ENCODE results near the gene SLC9A9.

DNA sequence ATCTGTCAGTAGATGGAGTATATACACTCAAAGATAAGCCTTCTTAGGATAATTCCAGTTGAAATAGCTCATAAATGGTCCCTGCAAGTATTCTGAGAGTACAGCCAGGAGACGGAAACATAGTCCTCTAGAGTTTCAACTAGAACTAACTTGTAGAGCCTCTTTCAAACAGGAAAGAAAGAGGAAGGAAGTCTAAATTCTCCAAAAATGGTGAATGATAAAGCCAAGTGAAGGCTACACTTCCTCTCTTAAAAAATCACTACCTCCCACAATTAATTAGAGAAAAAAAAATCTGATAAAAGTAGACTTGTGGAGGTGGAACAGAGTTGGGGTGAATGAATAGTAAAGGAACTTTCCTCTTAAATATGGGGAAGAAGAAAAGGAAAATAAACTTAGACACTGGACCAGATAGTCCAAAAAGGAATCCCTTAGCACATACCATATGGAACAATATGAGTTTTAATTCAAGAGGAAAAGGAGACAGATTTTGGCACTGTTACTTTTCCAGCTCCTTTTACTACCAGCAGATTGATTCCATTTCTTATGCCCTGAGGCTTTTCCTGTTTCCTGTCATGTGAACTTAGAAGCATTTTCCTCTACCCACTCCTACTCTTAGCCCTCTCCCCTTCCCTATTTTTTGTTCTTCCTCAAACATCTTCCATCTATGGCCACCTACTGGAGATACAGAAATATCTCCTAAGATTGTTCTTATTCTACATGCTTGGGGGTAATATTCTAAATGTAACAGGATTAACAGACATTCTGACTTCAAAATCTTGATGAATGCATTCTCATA lies 521.1 kb downstream of the SLC9A9 start:
- TF ChIP-seq POLR2A (IDR thresholded peaks at IDR 0.05; ENCODE audit: low read length) (no peak), GATA1 (IDR thresholded peaks at IDR 0.05; ENCODE audit: low read depth, low read length) (no peak)
